ENCODE data around the gene SUGCT.

GRCh38 chr7:40874756-40875155 is 740.0 kb downstream of the SUGCT start:
- TF ChIP-seq CTCF (IDR thresholded peaks at IDR 0.05) (no peak), POLR2A (IDR thresholded peaks at IDR 0.05) (no peak), POLR2AphosphoS5 (IDR thresholded peaks at IDR 0.05) (no peak)
